ENCODE measurements around the gene ZBTB16.
A peak's percentile ranks its signal among the peaks of the same experiment; 100 is the strongest.

The ZBTB16 gene

GRCh38 chr11:114172871-114173444 lies 113.4 kb downstream of the ZBTB16 start:
- Histone ChIP-seq H3K4me3 (IDR thresholded peaks at IDR 0.05; ENCODE audit: insufficient read depth, low read depth, low read length) (no peak overlapping the region), H3K79me2 (ENCODE audit: insufficient read depth, low read depth) (no peaks in the 10 kb centered on the region), H4K20me1 (ENCODE audit: insufficient read depth) (no peaks in the 10 kb centered on the region), H3K27me3 (ENCODE audit: insufficient read depth, low read depth) (no peaks in the 10 kb centered on the region), H2AFZ (ENCODE audit: low read depth) (peak overlapping the region; percentile 42; the same call in 1 of the 2 replicates), H3K27ac (peak overlapping the region; percentile 74), H3K4me2 (peak overlapping the region; percentile 85), H3K4me1 (ENCODE audit: low read depth, poor library complexity, severe bottlenecking) (peaks cover 53% of the 10 kb centered on the region), H3K36me3 (ENCODE audit: insufficient read depth) (no peaks in the 10 kb centered on the region), H3K9ac (peak overlapping the region; percentile 38; the same call in 1 of the 2 replicates)
- no peak for TF ChIP-seq CTCF (conservative IDR thresholded peaks at IDR 0.05; ENCODE audit: low read depth, low read length)

GRCh38 chr11:114173843-114174242 lies 114.3 kb downstream of the ZBTB16 start:
- peaks cover 44% of the 10 kb centered on the region for H3K4me1 ChIP-seq (ENCODE audit: low read depth, poor library complexity, severe bottlenecking)
- H3K9ac ChIP-seq, result no peak overlapping the region; the same call in 1 of the 2 replicates
- peak overlapping the region; percentile 74; the same call in 1 of the 2 replicates for H3K27ac ChIP-seq
- TF ChIP-seq CTCF (conservative IDR thresholded peaks at IDR 0.05; ENCODE audit: low read depth, low read length), result no peak
- no peaks in the 10 kb centered on the region for H3K27me3 ChIP-seq (ENCODE audit: insufficient read depth, low read depth)
- H2AFZ ChIP-seq (ENCODE audit: low read depth), result no peak overlapping the region; the same call in 1 of the 2 replicates
- no peak overlapping the region for H3K4me3 ChIP-seq (IDR thresholded peaks at IDR 0.05; ENCODE audit: insufficient read depth, low read depth, low read length)
- peak overlapping the region; percentile 85; the same call in 1 of the 2 replicates for H3K4me2 ChIP-seq
- no peaks in the 10 kb centered on the region for H4K20me1 ChIP-seq (ENCODE audit: insufficient read depth)
- H3K36me3 ChIP-seq (ENCODE audit: insufficient read depth), result no peaks in the 10 kb centered on the region
- H3K79me2 ChIP-seq (ENCODE audit: insufficient read depth, low read depth), result no peaks in the 10 kb centered on the region

- H3K27ac ChIP-seq, result no peak overlapping the region
- H2AFZ ChIP-seq (ENCODE audit: low read depth), result no peak overlapping the region
- TF ChIP-seq CTCF (conservative IDR thresholded peaks at IDR 0.05; ENCODE audit: low read depth, low read length), result no peak
- no peak overlapping the region for H3K4me2 ChIP-seq
- peaks cover 37% of the 10 kb centered on the region for H3K4me1 ChIP-seq (ENCODE audit: low read depth, poor library complexity, severe bottlenecking)
- H3K4me3 ChIP-seq (IDR thresholded peaks at IDR 0.05; ENCODE audit: insufficient read depth, low read depth, low read length), result no peak overlapping the region
- no peaks in the 10 kb centered on the region for H3K36me3 ChIP-seq (ENCODE audit: insufficient read depth)
- no peaks in the 10 kb centered on the region for H3K27me3 ChIP-seq (ENCODE audit: insufficient read depth, low read depth)
- H4K20me1 ChIP-seq (ENCODE audit: insufficient read depth), result no peaks in the 10 kb centered on the region
- no peaks in the 10 kb centered on the region for H3K79me2 ChIP-seq (ENCODE audit: insufficient read depth, low read depth)
- H3K9ac ChIP-seq, result no peak overlapping the region
Observed at GRCh38 chr11:114174712-114175495, 115.4 kb downstream of the ZBTB16 start.

- Histone ChIP-seq H3K36me3 (ENCODE audit: insufficient read depth) (no peaks in the 10 kb centered on the region), H3K4me2 (no peak overlapping the region), H2AFZ (ENCODE audit: low read depth) (no peak overlapping the region), H3K27ac (no peak overlapping the region), H3K27me3 (ENCODE audit: insufficient read depth, low read depth) (no peaks in the 10 kb centered on the region), H3K79me2 (ENCODE audit: insufficient read depth, low read depth) (no peaks in the 10 kb centered on the region), H3K9ac (no peak overlapping the region), H4K20me1 (ENCODE audit: insufficient read depth) (no peaks in the 10 kb centered on the region), H3K4me1 (ENCODE audit: low read depth, poor library complexity, severe bottlenecking) (peaks cover 37% of the 10 kb centered on the region), H3K4me3 (IDR thresholded peaks at IDR 0.05; ENCODE audit: insufficient read depth, low read depth, low read length) (no peak overlapping the region)
- no peak for TF ChIP-seq CTCF (conservative IDR thresholded peaks at IDR 0.05; ENCODE audit: low read depth, low read length)
Observed at GRCh38 chr11:114175706-114176105, 116.2 kb downstream of the ZBTB16 start.
